ENCODE results near the gene NR2C2. TPM values are rescaled to one million over a fixed set of nuclear protein-coding genes. Genes with fewer than 3 reads are reported as not detected.

NR2C2 gene
- total and polyA plus RNA-seq, 4 donors: 3.3 to 21.8 (median 14.5) TPM

- Histone ChIP-seq H3K27ac (ENCODE audit: low read depth in 1 of 2, low read length in 2 of 2) (peak overlapping the region in 1 of 2 donors; percentile 66), H3K27me3 (ENCODE audit: control insufficient read depth in 4 of 4, insufficient read depth in 4 of 4, low read length in 3 of 4) (no peaks in the 10 kb centered on the region), H3K36me3 (ENCODE audit: control insufficient read depth in 4 of 4, insufficient read depth in 3 of 4, low read depth in 1 of 4, low read length in 3 of 4) (no peaks in the 10 kb centered on the region), H3K4me3 (ENCODE audit: low read depth in 1 of 3, low read length in 3 of 3) (no peak overlapping the region), H3K4me1 (ENCODE audit: control insufficient read depth in 4 of 4, insufficient read depth in 4 of 4, low read length in 3 of 4) (peaks cover 0 to 17% (median 11%) of the 10 kb centered on the region in 4 donors), H3K9me3 (ENCODE audit: control insufficient read depth in 4 of 4, low read length in 3 of 4) (no peaks in the 10 kb centered on the region), H3K9ac (ENCODE audit: low read depth in 1 of 2, low read length in 2 of 2) (no peak overlapping the region)
- TF ChIP-seq GABPA (IDR thresholded peaks at IDR 0.05 in 1 of 2, conservative IDR thresholded peaks at IDR 0.05 in 1 of 2) (peak in 1 of 2 donors; percentile 3), ZBTB33 (IDR thresholded peaks at IDR 0.05) (no peak), HNF4G (IDR thresholded peaks at IDR 0.05) (peak; percentile 5)
- WGBS: 44% methylated on average over 2 of the region's 2 CpGs
- no peak for DNase-seq (ENCODE audit: low spot score)
These were observed 43.4 kb downstream of the NR2C2 start for GRCh38 chr3:14990780-14991148.

- DNase-seq (ENCODE audit: low spot score): no peak
- H3K27me3 ChIP-seq (ENCODE audit: control insufficient read depth in 4 of 4, insufficient read depth in 4 of 4, low read length in 3 of 4): no peaks in the 10 kb centered on the region
- TF ChIP-seq FOXA2 (IDR thresholded peaks at IDR 0.05): no peak
- TF ChIP-seq TAF1 (conservative IDR thresholded peaks at IDR 0.05): no peak
- TF ChIP-seq EGR1 (IDR thresholded peaks at IDR 0.05; ENCODE audit: low read depth in 2 of 2): no peak
- TF ChIP-seq CTCF (IDR thresholded peaks at IDR 0.05; ENCODE audit: low read depth, low read length, missing input control): no peak
- no peak for TF ChIP-seq HNF4A (conservative IDR thresholded peaks at IDR 0.05)
- TF ChIP-seq JUND (IDR thresholded peaks at IDR 0.05): no peak
- TF ChIP-seq NR2F2 (IDR thresholded peaks at IDR 0.05): no peak
- no peak for TF ChIP-seq RXRA (IDR thresholded peaks at IDR 0.05)
- TF ChIP-seq REST (IDR thresholded peaks at IDR 0.05): no peak
- TF ChIP-seq SP1 (IDR thresholded peaks at IDR 0.05): no peak
- no peak for TF ChIP-seq HNF4G (IDR thresholded peaks at IDR 0.05)
- TF ChIP-seq ATF3 (IDR thresholded peaks at IDR 0.05): no peak
- no peak for TF ChIP-seq MAX (IDR thresholded peaks at IDR 0.05)
- no peak for TF ChIP-seq RAD21 (IDR thresholded peaks at IDR 0.05)
- H3K27ac ChIP-seq (ENCODE audit: low read depth in 1 of 2, low read length in 2 of 2): no peak overlapping the region
- WGBS: 92% methylated on average over 1 of the region's 1 CpG
- no peaks in the 10 kb centered on the region for H3K9me3 ChIP-seq (ENCODE audit: control insufficient read depth in 4 of 4, low read length in 3 of 4)
- no peak overlapping the region for H3K4me3 ChIP-seq (ENCODE audit: low read depth in 1 of 3, low read length in 3 of 3)
- H3K9ac ChIP-seq (ENCODE audit: low read depth in 1 of 2, low read length in 2 of 2): no peak overlapping the region
- H3K36me3 ChIP-seq (ENCODE audit: control insufficient read depth in 4 of 4, insufficient read depth in 3 of 4, low read depth in 1 of 4, low read length in 3 of 4): no peaks in the 10 kb centered on the region
- H3K4me1 ChIP-seq (ENCODE audit: control insufficient read depth in 4 of 4, insufficient read depth in 4 of 4, low read length in 3 of 4): peaks cover 0 to 17% (median 11%) of the 10 kb centered on the region in 4 donors
These were observed 43.9 kb downstream of the NR2C2 start for GRCh38 chr3:14991151-14991742.
